22Rv1 (cell line): ENCODE measurements around the gene NEUROG1.

Source experiments
- H3K27ac ChIP-seq: fragments of 450-650 bp; 2 replicates; pipeline ENCODE4 v1.5.1; 2017
- CTCF ChIP-seq: fragments of 450-650 bp; IDR thresholded peaks from 2 replicates; pipeline ENCODE4 v1.5.1; 2017; ENCODE audit warnings: mild to moderate bottlenecking
- ZFX ChIP-seq: fragments of 450-650 bp; IDR thresholded peaks from 2 replicates; pipeline ENCODE4 v1.6.1; 2017; ENCODE audit warnings: antibody characterized with exemption, borderline replicate concordance

NEUROG1 gene

GRCh38 chr5:135568923-135569360 lies 33.2 kb upstream of the NEUROG1 start:
- H3K27ac ChIP-seq: no peak overlapping the region
- no peak for TF ChIP-seq ZFX
- TF ChIP-seq CTCF: no peak

GRCh38 chr5:135568246-135568645 lies 32.5 kb upstream of the NEUROG1 start:
- TF ChIP-seq CTCF: no peak
- no peak for TF ChIP-seq ZFX
- no peak overlapping the region for H3K27ac ChIP-seq

GRCh38 chr5:135567661-135568060 lies 31.9 kb upstream of the NEUROG1 start:
- H3K27ac ChIP-seq: no peak overlapping the region
- TF ChIP-seq CTCF: no peak
- TF ChIP-seq ZFX: no peak

GRCh38 chr5:135566422-135567400 lies 30.9 kb upstream of the NEUROG1 start:
- TF ChIP-seq ZFX: no peak
- TF ChIP-seq CTCF: peak; percentile 41
- no peak overlapping the region for H3K27ac ChIP-seq

GRCh38 chr5:135565725-135566421 lies 30.1 kb upstream of the NEUROG1 start:
- no peak overlapping the region for H3K27ac ChIP-seq
- TF ChIP-seq CTCF (peak; percentile 96), ZFX (no peak)

- no peak for TF ChIP-seq ZFX
- TF ChIP-seq CTCF: no peak
- H3K27ac ChIP-seq: no peak overlapping the region
Observed at GRCh38 chr5:135565266-135565665, 29.5 kb upstream of the NEUROG1 start.

- H3K27ac ChIP-seq: no peak overlapping the region
- TF ChIP-seq CTCF (no peak), ZFX (no peak)
Observed at GRCh38 chr5:135564331-135564730, 28.6 kb upstream of the NEUROG1 start.
